GM12891 (cell line): ENCODE measurements around the gene FBXL17.

Experiments
- POLR2A ChIP-seq: IDR thresholded peaks from 2 replicates; pipeline ENCODE4 v1.6.1; 2011; ENCODE audit warnings: low read depth, low read length, control low read depth
- POLR2AphosphoS5 ChIP-seq: IDR thresholded peaks from 2 replicates; pipeline ENCODE4 v1.6.1; 2011; ENCODE audit warnings: low read depth, low read length, control low read depth
- POU2F2 ChIP-seq: IDR thresholded peaks from 2 replicates; pipeline ENCODE4 v1.6.1; 2011; ENCODE audit warnings: low read depth, mild to moderate bottlenecking, control low read depth, low read length, moderate library complexity
- SPI1 ChIP-seq: IDR thresholded peaks from 2 replicates; pipeline ENCODE4 v1.6.1; 2011; ENCODE audit warnings: low read depth, low read length, control low read depth
- TAF1 ChIP-seq: IDR thresholded peaks from 2 replicates; pipeline ENCODE4 v1.6.1; 2011; ENCODE audit warnings: low read depth, low read length, control low read depth

DNA sequence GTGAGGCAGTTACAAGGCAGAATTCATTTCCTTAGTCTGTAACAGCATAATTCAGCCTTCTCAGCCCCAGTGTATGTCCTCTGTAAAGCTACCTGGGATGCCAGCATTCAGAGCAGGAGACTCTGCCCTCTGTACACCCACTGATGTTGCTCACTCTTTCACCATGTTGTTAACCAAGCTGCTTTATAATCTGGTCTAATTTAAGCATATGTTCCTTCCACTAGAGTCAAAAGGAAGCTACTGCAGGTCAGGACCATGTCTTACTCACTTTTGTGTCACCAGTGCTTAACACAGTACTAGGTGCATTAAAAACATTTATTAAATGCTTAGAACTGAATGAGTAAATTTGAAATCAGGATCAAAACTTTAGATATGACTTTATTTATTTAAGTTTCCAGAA lies 185.6 kb downstream of the FBXL17 start:
- TF ChIP-seq POLR2A (no peak), POLR2AphosphoS5 (no peak), TAF1 (no peak), SPI1 (no peak), POU2F2 (no peak)
